SK-N-SH treated with all-trans-retinoic acid at 6 μM for 48 hours (cell line): ENCODE data around the gene ZCCHC9.
A peak's percentile ranks its signal among the peaks of the same experiment; 100 is the strongest.

ENCODE experiments used
- ATAC-seq: fragments of 200-7000 bp; cut with Tn5 transposase; 3 replicates; pipeline ENCODE4 v1.9.1; 2020; ENCODE audit warnings: mild to moderate bottlenecking, moderate library complexity
- ARNTL ChIP-seq: fragments of 450-650 bp; formaldehyde crosslinking; IDR thresholded peaks from 2 replicates; pipeline ENCODE4 v1.5.0; 2020; ENCODE audit warnings: low read depth, mild to moderate bottlenecking, moderate library complexity, borderline replicate concordance
- BACH2 ChIP-seq: fragments of 250-450 bp; sonication (Bioruptor Pico); IDR thresholded peaks from 2 replicates; pipeline ENCODE4 v1.9.0; 2021; ENCODE audit warnings: mild to moderate bottlenecking, borderline replicate concordance
- CSDC2 ChIP-seq: fragments of 250-450 bp; sonication (Bioruptor Pico); IDR thresholded peaks from 2 replicates; pipeline ENCODE4 v1.5.0; 2020; ENCODE audit warnings: mild to moderate bottlenecking, moderate library complexity
- ESRRG ChIP-seq: fragments of 250-450 bp; sonication (Bioruptor Pico); IDR thresholded peaks from 2 replicates; pipeline ENCODE4 v1.6.1; 2021; ENCODE audit warnings: mild to moderate bottlenecking
- GLIS3 ChIP-seq: fragments of 250-450 bp; sonication (Bioruptor Pico); IDR thresholded peaks from 2 replicates; pipeline ENCODE4 v1.5.0; 2020; ENCODE audit warnings: mild to moderate bottlenecking, moderate library complexity
- ISL1 ChIP-seq: fragments of 250-450 bp; sonication (Bioruptor Pico); IDR thresholded peaks from 2 replicates; pipeline ENCODE4 v2.1.2; 2022; ENCODE audit warnings: mild to moderate bottlenecking, moderate library complexity
- PPARA ChIP-seq: fragments of 250-450 bp; sonication (Bioruptor Pico); IDR thresholded peaks from 2 replicates; pipeline ENCODE4 v1.5.0; 2020; ENCODE audit warnings: mild to moderate bottlenecking, borderline replicate concordance
- RARB ChIP-seq: fragments of 250-450 bp; sonication (Bioruptor Pico); IDR thresholded peaks from 2 replicates; pipeline ENCODE4 v1.8.0; 2021; ENCODE audit warnings: mild to moderate bottlenecking, moderate library complexity
- SNAI2 ChIP-seq: fragments of 250-450 bp; sonication (Bioruptor Pico); IDR thresholded peaks from 2 replicates; pipeline ENCODE4 v1.5.0; 2020; ENCODE audit warnings: mild to moderate bottlenecking, moderate library complexity
- TOX ChIP-seq: fragments of 250-450 bp; sonication (Bioruptor Pico); IDR thresholded peaks from 2 replicates; pipeline ENCODE4 v1.8.0; 2021; ENCODE audit warnings: mild to moderate bottlenecking, moderate library complexity, borderline replicate concordance
- ZC3H10 ChIP-seq: fragments of 250-450 bp; sonication (Bioruptor Pico); IDR thresholded peaks from 2 replicates; pipeline ENCODE4 v1.5.1; 2021; ENCODE audit warnings: mild to moderate bottlenecking, moderate library complexity
- ZFP3 ChIP-seq: fragments of 250-450 bp; sonication (Bioruptor Pico); IDR thresholded peaks from 2 replicates; pipeline ENCODE4 v1.5.0; 2020; ENCODE audit warnings: mild to moderate bottlenecking, moderate library complexity
- ZFP30 ChIP-seq: fragments of 450-650 bp; formaldehyde crosslinking; IDR thresholded peaks from 2 replicates; pipeline ENCODE4 v1.5.0; 2022; ENCODE audit warnings: mild to moderate bottlenecking, moderate library complexity
- ZNF565 ChIP-seq: fragments of 450-650 bp; formaldehyde crosslinking; conservative IDR thresholded peaks from 2 replicates; pipeline ENCODE4 v1.5.0; 2020; ENCODE audit warnings: low read depth, mild to moderate bottlenecking, moderate library complexity
- ZNF70 ChIP-seq: fragments of 450-650 bp; formaldehyde crosslinking; IDR thresholded peaks from 2 replicates; pipeline ENCODE4 v1.5.0; 2020; ENCODE audit warnings: mild to moderate bottlenecking, moderate library complexity
- ZNF8 ChIP-seq: fragments of 450-650 bp; formaldehyde crosslinking; IDR thresholded peaks from 2 replicates; pipeline ENCODE4 v1.5.0; 2020; ENCODE audit warnings: mild to moderate bottlenecking, moderate library complexity
- TF ChIP-seq, protein P1 (sequence below): fragments of 250-450 bp; sonication (Bioruptor Pico); IDR thresholded peaks from 2 replicates; pipeline ENCODE4 v1.8.0; 2021; ENCODE audit warnings: low read depth, mild to moderate bottlenecking, moderate library complexity, borderline replicate concordance
- TF ChIP-seq, protein P2 (sequence below): fragments of 250-450 bp; sonication (Bioruptor Pico); IDR thresholded peaks from 2 replicates; pipeline ENCODE4 v1.5.1; 2020; ENCODE audit warnings: low read depth, mild to moderate bottlenecking, moderate library complexity
- TF ChIP-seq, protein P3 (sequence below): fragments of 250-450 bp; sonication (Bioruptor Pico); IDR thresholded peaks from 2 replicates; pipeline ENCODE4 v1.8.0; 2020; ENCODE audit warnings: mild to moderate bottlenecking, moderate library complexity, borderline replicate concordance
- TF ChIP-seq, protein P4 (sequence below): fragments of 250-450 bp; sonication (Bioruptor Pico); IDR thresholded peaks from 2 replicates; pipeline ENCODE4 v1.5.0; 2020; ENCODE audit warnings: mild to moderate bottlenecking, moderate library complexity
- TF ChIP-seq, protein P5 (sequence below): fragments of 250-450 bp; sonication (Bioruptor Pico); IDR thresholded peaks from 2 replicates; pipeline ENCODE4 v1.5.1; 2021; ENCODE audit warnings: mild to moderate bottlenecking, moderate library complexity

Gene ZCCHC9

DNA sequence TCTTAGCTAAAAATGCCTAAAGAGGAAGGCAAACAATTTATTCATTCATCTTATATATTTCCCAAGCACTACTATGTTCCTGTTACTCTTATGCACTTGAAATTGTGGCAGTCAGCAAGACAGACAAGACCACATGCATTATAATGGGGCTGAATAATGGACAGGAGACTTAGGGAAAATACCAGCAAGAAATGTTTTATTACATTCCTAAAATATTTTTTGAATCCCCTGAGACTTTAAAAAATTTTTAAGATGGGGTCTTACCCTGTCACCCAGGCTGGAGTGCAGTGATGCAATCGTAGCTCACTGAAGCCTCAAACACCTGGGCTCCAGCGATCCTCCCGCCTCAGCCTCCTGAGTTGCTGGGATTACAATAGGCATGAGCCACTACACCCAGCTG, 13.2 kb downstream of the ZCCHC9 start:
- ATAC-seq: no peak
- no peak for TF ChIP-seq ZNF8 (CRISPR knock-in tag)
- TF ChIP-seq ISL1 (CRISPR knock-in tag): no peak
- no peak for TF ChIP-seq BACH2 (CRISPR knock-in tag)
- TF ChIP-seq CSDC2: no peak
- TF ChIP-seq ZNF70 (CRISPR knock-in tag): no peak
- no peak for TF ChIP-seq TOX (CRISPR knock-in tag)
- no peak for TF ChIP-seq ZNF565 (CRISPR knock-in tag)
- no peak for TF ChIP-seq GLIS3 (CRISPR knock-in tag)
- no peak for TF ChIP-seq ARNTL (CRISPR knock-in tag)
- TF ChIP-seq, protein P1, sequence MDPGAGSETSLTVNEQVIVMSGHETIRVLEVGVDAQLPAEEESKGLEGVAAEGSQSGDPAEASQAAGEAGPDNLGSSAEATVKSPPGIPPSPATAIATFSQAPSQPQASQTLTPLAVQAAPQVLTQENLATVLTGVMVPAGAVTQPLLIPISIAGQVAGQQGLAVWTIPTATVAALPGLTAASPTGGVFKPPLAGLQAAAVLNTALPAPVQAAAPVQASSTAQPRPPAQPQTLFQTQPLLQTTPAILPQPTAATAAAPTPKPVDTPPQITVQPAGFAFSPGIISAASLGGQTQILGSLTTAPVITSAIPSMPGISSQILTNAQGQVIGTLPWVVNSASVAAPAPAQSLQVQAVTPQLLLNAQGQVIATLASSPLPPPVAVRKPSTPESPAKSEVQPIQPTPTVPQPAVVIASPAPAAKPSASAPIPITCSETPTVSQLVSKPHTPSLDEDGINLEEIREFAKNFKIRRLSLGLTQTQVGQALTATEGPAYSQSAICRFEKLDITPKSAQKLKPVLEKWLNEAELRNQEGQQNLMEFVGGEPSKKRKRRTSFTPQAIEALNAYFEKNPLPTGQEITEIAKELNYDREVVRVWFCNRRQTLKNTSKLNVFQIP (CRISPR knock-in tag): no peak
- TF ChIP-seq ZC3H10 (CRISPR knock-in tag): no peak
- TF ChIP-seq, protein P2, sequence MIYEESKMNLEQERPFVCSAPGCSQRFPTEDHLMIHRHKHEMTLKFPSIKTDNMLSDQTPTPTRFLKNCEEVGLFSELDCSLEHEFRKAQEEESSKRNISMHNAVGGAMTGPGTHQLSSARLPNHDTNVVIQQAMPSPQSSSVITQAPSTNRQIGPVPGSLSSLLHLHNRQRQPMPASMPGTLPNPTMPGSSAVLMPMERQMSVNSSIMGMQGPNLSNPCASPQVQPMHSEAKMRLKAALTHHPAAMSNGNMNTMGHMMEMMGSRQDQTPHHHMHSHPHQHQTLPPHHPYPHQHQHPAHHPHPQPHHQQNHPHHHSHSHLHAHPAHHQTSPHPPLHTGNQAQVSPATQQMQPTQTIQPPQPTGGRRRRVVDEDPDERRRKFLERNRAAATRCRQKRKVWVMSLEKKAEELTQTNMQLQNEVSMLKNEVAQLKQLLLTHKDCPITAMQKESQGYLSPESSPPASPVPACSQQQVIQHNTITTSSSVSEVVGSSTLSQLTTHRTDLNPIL: no peak
- TF ChIP-seq, protein P3, sequence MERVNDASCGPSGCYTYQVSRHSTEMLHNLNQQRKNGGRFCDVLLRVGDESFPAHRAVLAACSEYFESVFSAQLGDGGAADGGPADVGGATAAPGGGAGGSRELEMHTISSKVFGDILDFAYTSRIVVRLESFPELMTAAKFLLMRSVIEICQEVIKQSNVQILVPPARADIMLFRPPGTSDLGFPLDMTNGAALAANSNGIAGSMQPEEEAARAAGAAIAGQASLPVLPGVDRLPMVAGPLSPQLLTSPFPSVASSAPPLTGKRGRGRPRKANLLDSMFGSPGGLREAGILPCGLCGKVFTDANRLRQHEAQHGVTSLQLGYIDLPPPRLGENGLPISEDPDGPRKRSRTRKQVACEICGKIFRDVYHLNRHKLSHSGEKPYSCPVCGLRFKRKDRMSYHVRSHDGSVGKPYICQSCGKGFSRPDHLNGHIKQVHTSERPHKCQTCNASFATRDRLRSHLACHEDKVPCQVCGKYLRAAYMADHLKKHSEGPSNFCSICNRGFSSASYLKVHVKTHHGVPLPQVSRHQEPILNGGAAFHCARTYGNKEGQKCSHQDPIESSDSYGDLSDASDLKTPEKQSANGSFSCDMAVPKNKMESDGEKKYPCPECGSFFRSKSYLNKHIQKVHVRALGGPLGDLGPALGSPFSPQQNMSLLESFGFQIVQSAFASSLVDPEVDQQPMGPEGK: no peak
- no peak for TF ChIP-seq ZFP30 (CRISPR knock-in tag)
- TF ChIP-seq ZFP3: no peak
- TF ChIP-seq ESRRG: no peak
- TF ChIP-seq PPARA (CRISPR knock-in tag): no peak
- TF ChIP-seq SNAI2: no peak
- no peak for TF ChIP-seq RARB
- TF ChIP-seq, protein P4, sequence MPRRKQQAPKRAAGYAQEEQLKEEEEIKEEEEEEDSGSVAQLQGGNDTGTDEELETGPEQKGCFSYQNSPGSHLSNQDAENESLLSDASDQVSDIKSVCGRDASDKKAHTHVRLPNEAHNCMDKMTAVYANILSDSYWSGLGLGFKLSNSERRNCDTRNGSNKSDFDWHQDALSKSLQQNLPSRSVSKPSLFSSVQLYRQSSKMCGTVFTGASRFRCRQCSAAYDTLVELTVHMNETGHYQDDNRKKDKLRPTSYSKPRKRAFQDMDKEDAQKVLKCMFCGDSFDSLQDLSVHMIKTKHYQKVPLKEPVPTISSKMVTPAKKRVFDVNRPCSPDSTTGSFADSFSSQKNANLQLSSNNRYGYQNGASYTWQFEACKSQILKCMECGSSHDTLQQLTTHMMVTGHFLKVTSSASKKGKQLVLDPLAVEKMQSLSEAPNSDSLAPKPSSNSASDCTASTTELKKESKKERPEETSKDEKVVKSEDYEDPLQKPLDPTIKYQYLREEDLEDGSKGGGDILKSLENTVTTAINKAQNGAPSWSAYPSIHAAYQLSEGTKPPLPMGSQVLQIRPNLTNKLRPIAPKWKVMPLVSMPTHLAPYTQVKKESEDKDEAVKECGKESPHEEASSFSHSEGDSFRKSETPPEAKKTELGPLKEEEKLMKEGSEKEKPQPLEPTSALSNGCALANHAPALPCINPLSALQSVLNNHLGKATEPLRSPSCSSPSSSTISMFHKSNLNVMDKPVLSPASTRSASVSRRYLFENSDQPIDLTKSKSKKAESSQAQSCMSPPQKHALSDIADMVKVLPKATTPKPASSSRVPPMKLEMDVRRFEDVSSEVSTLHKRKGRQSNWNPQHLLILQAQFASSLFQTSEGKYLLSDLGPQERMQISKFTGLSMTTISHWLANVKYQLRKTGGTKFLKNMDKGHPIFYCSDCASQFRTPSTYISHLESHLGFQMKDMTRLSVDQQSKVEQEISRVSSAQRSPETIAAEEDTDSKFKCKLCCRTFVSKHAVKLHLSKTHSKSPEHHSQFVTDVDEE: no peak

DNA sequence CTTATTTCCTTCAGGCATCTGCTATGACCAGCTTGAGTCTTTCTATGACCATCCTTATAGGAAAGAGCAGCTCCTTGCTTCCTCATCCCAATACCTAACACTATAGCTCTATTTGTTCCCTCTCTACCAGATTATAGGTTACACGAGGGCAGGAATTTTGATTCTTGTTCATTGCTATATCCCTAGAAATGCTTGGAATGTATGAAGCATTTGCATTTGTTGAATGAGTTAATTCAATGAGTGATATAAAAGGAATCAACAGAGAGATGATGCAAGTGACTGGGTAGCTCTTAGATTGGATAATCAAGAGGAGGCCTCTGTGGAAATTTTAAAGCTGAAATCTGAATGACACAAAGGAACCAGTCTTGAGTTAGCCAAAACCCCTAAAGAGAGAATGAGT, 13.9 kb downstream of the ZCCHC9 start:
- ATAC-seq: peak; percentile 39; the same call in 2 of the 3 replicates
- TF ChIP-seq PPARA (CRISPR knock-in tag) (no peak), RARB (no peak), ARNTL (CRISPR knock-in tag) (no peak), ZNF565 (CRISPR knock-in tag) (no peak), ISL1 (CRISPR knock-in tag) (0 out of 2 replicates have a peak, but pooled peaks have one; percentile 10)
- TF ChIP-seq, protein P5, sequence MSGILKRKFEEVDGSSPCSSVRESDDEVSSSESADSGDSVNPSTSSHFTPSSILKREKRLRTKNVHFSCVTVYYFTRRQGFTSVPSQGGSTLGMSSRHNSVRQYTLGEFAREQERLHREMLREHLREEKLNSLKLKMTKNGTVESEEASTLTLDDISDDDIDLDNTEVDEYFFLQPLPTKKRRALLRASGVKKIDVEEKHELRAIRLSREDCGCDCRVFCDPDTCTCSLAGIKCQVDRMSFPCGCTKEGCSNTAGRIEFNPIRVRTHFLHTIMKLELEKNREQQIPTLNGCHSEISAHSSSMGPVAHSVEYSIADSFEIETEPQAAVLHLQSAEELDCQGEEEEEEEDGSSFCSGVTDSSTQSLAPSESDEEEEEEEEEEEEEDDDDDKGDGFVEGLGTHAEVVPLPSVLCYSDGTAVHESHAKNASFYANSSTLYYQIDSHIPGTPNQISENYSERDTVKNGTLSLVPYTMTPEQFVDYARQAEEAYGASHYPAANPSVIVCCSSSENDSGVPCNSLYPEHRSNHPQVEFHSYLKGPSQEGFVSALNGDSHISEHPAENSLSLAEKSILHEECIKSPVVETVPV (CRISPR knock-in tag): no peak
- TF ChIP-seq, protein P3: no peak
